ENCODE results near the gene TMEM165. TPM values are rescaled to one million over a fixed set of nuclear protein-coding genes. Genes with fewer than 3 reads are reported as not detected.

The TMEM165 gene
- total and polyA plus RNA-seq, 10 of the 15 experiments (the other 5 are each of a cell fraction or from before 2014, with no cell fraction given), result 18.3 to 141 (median 81.1) TPM

DNA sequence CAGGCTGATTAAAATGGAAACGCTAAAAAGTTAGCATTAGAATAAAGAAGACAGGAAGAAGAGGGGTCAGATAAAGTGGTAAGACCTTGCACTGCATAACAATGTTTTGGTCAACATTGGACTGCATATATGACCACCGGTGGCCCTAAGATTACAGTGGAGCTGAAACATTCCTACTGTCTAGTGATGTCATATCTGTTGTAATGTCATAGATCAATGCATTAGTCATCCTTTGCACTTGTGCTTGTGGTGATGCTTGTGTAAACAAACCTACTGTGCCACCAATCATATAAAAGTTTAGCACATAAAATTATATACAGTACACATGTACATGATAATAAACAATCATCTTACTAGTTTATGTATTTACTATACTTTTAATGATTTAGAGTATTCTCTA, 73.0 kb downstream of the TMEM165 start (continued):
- TF ChIP-seq MYC (IDR thresholded peaks at IDR 0.05; ENCODE audit: insufficient read depth, insufficient read length, insufficient replicate concordance, low read length, severe bottlenecking) (no peak), RBBP5 (conservative IDR thresholded peaks at IDR 0.05) (no peak), KAT2A (conservative IDR thresholded peaks at IDR 0.05; ENCODE audit: control insufficient read depth, low read depth, low read length) (no peak)

DNA sequence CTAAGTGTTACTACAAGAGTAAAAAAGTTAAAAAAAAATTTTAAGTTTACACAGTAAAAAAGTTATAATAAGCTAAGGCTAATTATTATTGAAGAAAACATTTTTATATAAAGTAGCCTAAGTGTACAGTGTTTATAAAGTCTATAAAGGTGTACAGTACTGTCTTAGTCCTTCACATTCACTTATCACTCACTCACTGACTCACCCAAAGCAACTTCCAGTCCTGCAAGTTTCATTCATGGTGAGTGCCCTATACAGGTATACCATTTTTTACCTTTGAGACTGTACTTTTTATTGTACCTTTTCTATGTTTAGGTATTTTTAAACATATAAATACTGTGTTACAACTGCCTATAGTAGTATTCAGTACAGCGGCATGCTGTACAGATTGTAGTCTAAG, 74.2 kb downstream of the TMEM165 start:
- Histone ChIP-seq H2AFZ (ENCODE audit: control insufficient read depth, low read depth, low read length) (no peak overlapping the region), H3K27me3 (replicated peaks in 1 of 2; ENCODE audit: control insufficient read depth in 2 of 2, insufficient read depth in 2 of 2, low read length in 1 of 2) (no peaks in the 10 kb centered on the region), H3K9ac (ENCODE audit: control insufficient read depth, insufficient read depth, low read length) (no peak overlapping the region), H3K4me3 (no peak overlapping the region), H3K9me3 (replicated peaks; ENCODE audit: control insufficient read depth, insufficient read depth, low read length) (peaks cover 2% of the 10 kb centered on the region; the same call in 2 of the 3 replicates), H3K36me3 (ENCODE audit: control insufficient read depth in 2 of 2, insufficient read depth in 2 of 2, low read length in 1 of 2) (peaks cover 1 to 7% of the 10 kb centered on the region in 2 experiments; a peak in 3 of 4 replicates), H3K79me2 (ENCODE audit: control insufficient read depth, insufficient read depth, low read length) (no peaks in the 10 kb centered on the region), H3K27ac (ENCODE audit: control insufficient read depth, insufficient read depth) (no peak overlapping the region), H3K4me2 (ENCODE audit: control insufficient read depth, insufficient read depth) (no peak overlapping the region), H4K20me1 (ENCODE audit: control insufficient read depth, insufficient read depth) (no peaks in the 10 kb centered on the region), H3K4me1 (ENCODE audit: control insufficient read depth, insufficient read depth, low read length) (no peaks in the 10 kb centered on the region)
- BruUV-seq (replicated peaks), result no TSS peak
- FAIRE-seq (no peak), ATAC-seq (no peak), DNase-seq (ENCODE audit: low read depth, low spot score) (no peak)
- CTCF ChIA-PET, result interaction anchor here (0.6 to 1.3 kb wide), 2 partner anchors 25 to 462 kb away, joined by 3 read pairs; no protein-coding TSS in a partner anchor
- RAD21 ChIA-PET (ENCODE audit: unreplicated experiment), result no interaction called here
- TF ChIP-seq STAT1 (conservative IDR thresholded peaks at IDR 0.05) (no peak), MXI1 (IDR thresholded peaks at IDR 0.05; ENCODE audit: low read depth, low read length) (no peak)
- POLR2A ChIA-PET, result interaction anchor here (1.0 kb wide), 1 partner anchor 28 kb away, joined by 3 read pairs; no protein-coding TSS in a partner anchor
- intact Hi-C loops (cut with micrococcal nuclease; ENCODE audit: unreplicated experiment), result no loop called here
- SMC1A ChIA-PET (ENCODE audit: uncharacterized antibody, unreplicated experiment), result interaction anchor here (0.7 to 1.0 kb wide), 2 partner anchors 10 to 93 kb away, joined by 3 read pairs; no protein-coding TSS in a partner anchor
- in situ Hi-C loops (cut with MboI), result no loop called here
- WGBS (ENCODE audit: insufficient coverage, insufficient replicate concordance, low lambda C conversion rate, missing lambda C conversion rate), result 100% methylated on average over 1 of the region's 1 CpG

Small RNA genes within 50 kb of the gene (small RNA-seq; reads per million reads assigned to genes)
- gene RF00019, result not detected

Other genes starting within 250 kb of the TMEM165 start
- 5.8 and 6.0 TPM in 2 replicates for gene SRD5A3, start 49.7 kb upstream of the TMEM165 start, total RNA-seq (2014; rRNA removed)
- gene SRD5A3, start 49.7 kb upstream of the TMEM165 start, total RNA-seq (2014; rRNA removed; fragmentation: Illumina TruSeq; extraction: Trizol), result 4.7 and 6.4 TPM in 2 replicates
- gene SRD5A3, start 49.7 kb upstream of the TMEM165 start, total RNA-seq (2021), result 7.7 and 10.1 TPM in 2 replicates
- gene SRD5A3, start 49.7 kb upstream of the TMEM165 start, polyA plus RNA-seq (2011; rRNA removed), result 1.6 and 2.6 TPM in 2 replicates
- gene SRD5A3, start 49.7 kb upstream of the TMEM165 start, polyA plus RNA-seq (2014; fragmentation: Illumina TruSeq; extraction: Trizol), result 7.4 and 7.9 TPM in 2 replicates
- gene SRD5A3, start 49.7 kb upstream of the TMEM165 start, polyA plus RNA-seq (2014; fragmentation: Nextera tagmentation; extraction: Ambion mirVana), result 1 to 10 TPM; 1.6 to 4.5 TPM
- gene SRD5A3, start 49.7 kb upstream of the TMEM165 start, polyA plus RNA-seq (2014; rRNA removed), result 5.6 and 6.4 TPM in 2 replicates
- gene SRD5A3, start 49.7 kb upstream of the TMEM165 start, polyA plus RNA-seq (2016; fragmentation: Nextera tagmentation; extraction: Ambion mirVana), result 10 to 100 TPM; 16.1 to 20.4 TPM
- gene CLOCK, start 151.0 kb downstream of the TMEM165 start, total RNA-seq (2014; rRNA removed), result 10.6 and 11.6 TPM in 2 replicates
- gene CLOCK, start 151.0 kb downstream of the TMEM165 start, total RNA-seq (2014; rRNA removed; fragmentation: Illumina TruSeq; extraction: Trizol), result 9.1 and 11.5 TPM in 2 replicates
- gene CLOCK, start 151.0 kb downstream of the TMEM165 start, total RNA-seq (2021), result 8.0 and 10.4 TPM in 2 replicates
- gene CLOCK, start 151.0 kb downstream of the TMEM165 start, polyA plus RNA-seq (2011; rRNA removed), result 10.3 and 11.7 TPM in 2 replicates
- 7.3 and 10.3 TPM in 2 replicates for gene CLOCK, start 151.0 kb downstream of the TMEM165 start, polyA plus RNA-seq (2014; fragmentation: Illumina TruSeq; extraction: Trizol)
- 1 to 10 TPM; 2.8 to 3.5 TPM for gene CLOCK, start 151.0 kb downstream of the TMEM165 start, polyA plus RNA-seq (2014; fragmentation: Nextera tagmentation; extraction: Ambion mirVana)
- gene CLOCK, start 151.0 kb downstream of the TMEM165 start, polyA plus RNA-seq (2014; rRNA removed), result 5.5 and 6.0 TPM in 2 replicates
- 10 to 100 TPM; 10.5 to 11.7 TPM for gene CLOCK, start 151.0 kb downstream of the TMEM165 start, polyA plus RNA-seq (2016; fragmentation: Nextera tagmentation; extraction: Ambion mirVana)
- gene PDCL2, start 196.3 kb downstream of the TMEM165 start, total RNA-seq (2014; rRNA removed), result not detected in 2 replicates
- not detected in 2 replicates for gene PDCL2, start 196.3 kb downstream of the TMEM165 start, total RNA-seq (2014; rRNA removed; fragmentation: Illumina TruSeq; extraction: Trizol)
- not detected in 2 replicates for gene PDCL2, start 196.3 kb downstream of the TMEM165 start, total RNA-seq (2021)
- gene PDCL2, start 196.3 kb downstream of the TMEM165 start, polyA plus RNA-seq (2011; rRNA removed), result not detected in 2 replicates
- gene PDCL2, start 196.3 kb downstream of the TMEM165 start, polyA plus RNA-seq (2014; fragmentation: Illumina TruSeq; extraction: Trizol), result not detected in 2 replicates
- not detected for gene PDCL2, start 196.3 kb downstream of the TMEM165 start, polyA plus RNA-seq (2014; fragmentation: Nextera tagmentation; extraction: Ambion mirVana)
- gene PDCL2, start 196.3 kb downstream of the TMEM165 start, polyA plus RNA-seq (2014; rRNA removed), result not detected in 2 replicates
- gene PDCL2, start 196.3 kb downstream of the TMEM165 start, polyA plus RNA-seq (2016; fragmentation: Nextera tagmentation; extraction: Ambion mirVana), result not detected
- not detected in 2 replicates for gene NMU, start 240.3 kb downstream of the TMEM165 start, total RNA-seq (2014; rRNA removed)
- gene NMU, start 240.3 kb downstream of the TMEM165 start, total RNA-seq (2014; rRNA removed; fragmentation: Illumina TruSeq; extraction: Trizol), result not detected in 2 replicates
- 0.40 TPM in 1 of 2 replicates, not detected in the other for gene NMU, start 240.3 kb downstream of the TMEM165 start, total RNA-seq (2021)
- 0.16 TPM in 1 of 2 replicates, not detected in the other for gene NMU, start 240.3 kb downstream of the TMEM165 start, polyA plus RNA-seq (2011; rRNA removed)
- gene NMU, start 240.3 kb downstream of the TMEM165 start, polyA plus RNA-seq (2014; fragmentation: Illumina TruSeq; extraction: Trizol), result not detected in 2 replicates
- not detected for gene NMU, start 240.3 kb downstream of the TMEM165 start, polyA plus RNA-seq (2014; fragmentation: Nextera tagmentation; extraction: Ambion mirVana)
- not detected in 2 replicates for gene NMU, start 240.3 kb downstream of the TMEM165 start, polyA plus RNA-seq (2014; rRNA removed)
- under 1 TPM in 1 of 2 experiments, not detected in 1; 0.33 TPM for gene NMU, start 240.3 kb downstream of the TMEM165 start, polyA plus RNA-seq (2016; fragmentation: Nextera tagmentation; extraction: Ambion mirVana)